Ovary (tissue), 9 donors: Measurements from ENCODE around the gene SUCLG1. TPM values are rescaled to one million over a fixed set of nuclear protein-coding genes. Genes with fewer than 3 reads are reported as not detected.

Experiments used
- DNase-seq, 5 donors: peaks; one replicate each; pipeline ENCODE4 v3.0.0-alpha.2; 2019 to 2020
- H3K27ac ChIP-seq, 2 donors: fragments of 200-600 bp; one replicate each; pipeline versions ENCODE4 v1.5.1 to v1.8.0; 2019 to 2022
- H3K27me3 ChIP-seq: fragments of 200-600 bp; one replicate; pipeline ENCODE4 v1.8.0; 2022
- H3K36me3 ChIP-seq: fragments of 200-600 bp; sonication (generic); one replicate; pipeline ENCODE4 v1.5.1; 2019
- H3K4me1 ChIP-seq: one replicate; pipeline ENCODE4 v1.8.1; 2013; ENCODE audit warnings: mild to moderate bottlenecking, moderate library complexity; ENCODE audit not compliant: insufficient read depth
- H3K4me3 ChIP-seq: fragments of 200-600 bp; sonication (generic); one replicate; pipeline ENCODE4 v1.5.1; 2017
- H3K9me3 ChIP-seq, 2 donors: fragments of 200-600 bp in 1 of 2; sonication (generic) in 1 of 2; one replicate each; pipeline versions ENCODE4 v1.5.1 to v1.8.1; 2013 to 2019; ENCODE audit warnings: mild to moderate bottlenecking in 1 of 2, moderate library complexity in 1 of 2
- EP300 ChIP-seq: sonication (generic); formaldehyde crosslinking; IDR thresholded peaks from one replicate; pipeline ENCODE4 v1.6.1; 2017; ENCODE audit warnings: antibody characterized with exemption
- POLR2A ChIP-seq: fragments of 450-650 bp; IDR thresholded peaks from one replicate; pipeline ENCODE4 v1.6.1; 2017; ENCODE audit warnings: antibody characterized with exemption, mild to moderate bottlenecking, moderate library complexity
- WGBS, 3 donors: extraction: QIAGEN DNeasy Blood & Tissue Kit in 1 of 3; methylation state at CpG; one replicate each; pipeline versions ENCODE4 v1.1.5 to v1.1.7; 2013 to 2017; 5-methylcytosine and 5-hydroxymethylcytosine counted together
- intact Hi-C, 4 donors: fragments of 100-400 bp; cut with DNase I; formaldehyde crosslinking; loops; one replicate each; pipeline versions ENCODE4 v1.11.0 to v1.15.1; 2022 to 2023
- polyA plus RNA-seq, 2 donors: library from polyadenylated mRNA; stranded (reverse); fragments of 200-250 nt in 1 of 2; fragments of 350-450 nt in 1 of 2; fragmentation: Illumina TruSeq in 1 of 2; extraction: RNeasy Lipid Tissue Mini Kit (QIAGEN cat#74804) in 1 of 2; gene quantifications; one replicate each; pipeline ENCODE4 v1.2.3, GENCODE V29; 2013 to 2014
- total RNA-seq, 7 donors: library from RNA; depleted of rRNA in 2 of 7; stranded (reverse); fragments of >200 nt in 2 of 7; fragmentation: NEBNext Ultra II Directional in 3 of 7; extraction: Animal tissue kit (Norgen Biotek cat#: 25700) in 3 of 7; gene quantifications; one replicate each; pipeline versions ENCODE4 v1.1.0 to v1.2.4, GENCODE V29; 2016 to 2023
- TF ChIP-seq, protein P1 (sequence below), 3 donors: fragments of 450-650 bp in 2 of 3; fragments of 200-600 bp in 1 of 3; IDR thresholded peaks; one replicate each; pipeline versions ENCODE4 v1.5.1 to v1.8.0; 2016 to 2022; ENCODE audit warnings: antibody characterized with exemption in 3 of 3, mild to moderate bottlenecking in 1 of 3
- donor health status: DM: no; HTN: no; CAD: no; lungs with moderate emphysema.
- donor health status: DM: no; HTN: no; CAD: no.
- donor health status: Bipolar disorder and iron deficiency.
- donor health status: DM: yes; HTN: yes; CAD: no.
- donor health status: DM: no; HTN: no; CAD: no.
- donor health status: DM: yes; HTN: yes; CAD: no.

Gene SUCLG1
- total and polyA plus RNA-seq, 9 donors: 33.4 to 111 (median 56.4) TPM

DNA sequence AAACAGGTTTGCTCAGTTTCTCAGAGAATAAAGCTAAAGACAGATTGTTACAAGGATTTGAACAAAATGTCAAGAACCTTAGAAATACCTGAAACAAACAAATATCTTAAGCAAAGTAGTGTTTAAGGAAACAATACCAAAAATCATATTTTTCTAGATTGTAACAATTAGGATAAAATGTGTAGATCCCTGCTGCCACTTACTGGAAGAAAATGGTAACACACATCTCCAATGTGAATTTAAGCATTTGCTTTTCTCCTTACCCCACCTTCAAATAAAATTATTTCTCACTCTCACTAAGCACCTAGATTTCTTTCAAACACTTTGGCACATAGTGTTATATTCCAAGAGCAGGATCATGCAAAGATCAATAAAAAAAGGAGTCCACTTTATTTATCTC lies 34.9 kb downstream of the SUCLG1 start:
- no peaks in the 10 kb centered on the region for H3K27me3 ChIP-seq
- TF ChIP-seq, protein P1, sequence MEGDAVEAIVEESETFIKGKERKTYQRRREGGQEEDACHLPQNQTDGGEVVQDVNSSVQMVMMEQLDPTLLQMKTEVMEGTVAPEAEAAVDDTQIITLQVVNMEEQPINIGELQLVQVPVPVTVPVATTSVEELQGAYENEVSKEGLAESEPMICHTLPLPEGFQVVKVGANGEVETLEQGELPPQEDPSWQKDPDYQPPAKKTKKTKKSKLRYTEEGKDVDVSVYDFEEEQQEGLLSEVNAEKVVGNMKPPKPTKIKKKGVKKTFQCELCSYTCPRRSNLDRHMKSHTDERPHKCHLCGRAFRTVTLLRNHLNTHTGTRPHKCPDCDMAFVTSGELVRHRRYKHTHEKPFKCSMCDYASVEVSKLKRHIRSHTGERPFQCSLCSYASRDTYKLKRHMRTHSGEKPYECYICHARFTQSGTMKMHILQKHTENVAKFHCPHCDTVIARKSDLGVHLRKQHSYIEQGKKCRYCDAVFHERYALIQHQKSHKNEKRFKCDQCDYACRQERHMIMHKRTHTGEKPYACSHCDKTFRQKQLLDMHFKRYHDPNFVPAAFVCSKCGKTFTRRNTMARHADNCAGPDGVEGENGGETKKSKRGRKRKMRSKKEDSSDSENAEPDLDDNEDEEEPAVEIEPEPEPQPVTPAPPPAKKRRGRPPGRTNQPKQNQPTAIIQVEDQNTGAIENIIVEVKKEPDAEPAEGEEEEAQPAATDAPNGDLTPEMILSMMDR (IDR thresholded peaks at IDR 0.05): no peak
- TF ChIP-seq POLR2A (no peak), EP300 (no peak)
- intact Hi-C loops: no loop called here
- H3K36me3 ChIP-seq: no peaks in the 10 kb centered on the region
- no peak overlapping the region for H3K4me3 ChIP-seq
- no peak overlapping the region for H3K27ac ChIP-seq
- H3K4me1 ChIP-seq: no peaks in the 10 kb centered on the region
- DNase-seq: no peak
- H3K9me3 ChIP-seq: no peaks in the 10 kb centered on the region

DNA sequence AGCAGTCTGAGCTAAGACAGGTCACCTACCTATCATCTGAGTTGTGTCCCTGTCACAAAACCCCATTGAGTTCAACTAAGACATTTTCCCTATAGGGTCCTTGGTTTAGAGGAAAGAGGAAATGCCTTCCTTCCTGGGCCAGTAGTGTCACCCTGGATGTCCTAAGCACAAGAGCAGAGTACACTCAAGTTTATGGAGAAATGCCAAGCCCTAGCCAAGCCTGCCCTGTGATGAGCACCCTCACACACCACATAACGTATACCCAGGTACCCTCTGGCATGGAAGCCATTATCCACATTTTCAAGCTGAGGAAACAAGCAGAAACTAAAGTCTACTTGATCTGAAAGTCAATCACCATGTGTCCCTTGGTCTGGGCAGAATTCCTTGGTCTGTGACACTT lies 37.3 kb downstream of the SUCLG1 start:
- no peaks in the 10 kb centered on the region for H3K36me3 ChIP-seq
- intact Hi-C loops: no loop called here
- 91 to 100% (median 95%) methylated on average over 1 of the region's 1 CpG for WGBS, 3 donors
- H3K4me1 ChIP-seq: no peaks in the 10 kb centered on the region
- no peaks in the 10 kb centered on the region for H3K27me3 ChIP-seq
- no peak overlapping the region for H3K4me3 ChIP-seq
- no peaks in the 10 kb centered on the region for H3K9me3 ChIP-seq
- DNase-seq: no peak
- H3K27ac ChIP-seq: no peak overlapping the region
- TF ChIP-seq, protein P1 (IDR thresholded peaks at IDR 0.05): no peak
- TF ChIP-seq POLR2A (no peak), EP300 (no peak)

DNA sequence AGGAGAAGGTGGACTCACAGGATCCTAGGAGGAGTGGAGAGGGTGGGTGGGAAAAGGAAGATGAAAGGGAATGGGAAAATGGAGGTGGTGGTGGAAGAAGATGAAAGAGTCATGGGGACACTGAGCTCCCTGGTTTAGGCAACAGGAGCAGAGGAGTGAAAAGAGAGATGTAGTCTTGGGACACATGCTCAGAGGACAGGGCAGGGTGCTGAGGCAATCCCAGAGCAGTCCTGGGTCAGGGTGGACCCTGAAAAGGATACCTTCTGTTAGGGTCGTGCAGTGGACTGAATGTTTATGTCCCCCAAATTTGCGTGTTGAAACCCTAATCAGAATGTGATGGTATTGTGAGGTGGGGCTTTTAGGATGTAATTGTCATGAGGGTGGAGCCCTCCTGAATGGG lies 37.9 kb downstream of the SUCLG1 start:
- intact Hi-C loops: no loop called here
- no peaks in the 10 kb centered on the region for H3K9me3 ChIP-seq
- no peaks in the 10 kb centered on the region for H3K4me1 ChIP-seq
- H3K36me3 ChIP-seq: no peaks in the 10 kb centered on the region
- no peak for TF ChIP-seq POLR2A
- no peak for TF ChIP-seq EP300
- TF ChIP-seq, protein P1 (IDR thresholded peaks at IDR 0.05): no peak
- H3K27me3 ChIP-seq: no peaks in the 10 kb centered on the region
- 69 to 86% (median 69%) methylated on average over 2 of the region's 2 CpGs for WGBS, 3 donors
- H3K27ac ChIP-seq: no peak overlapping the region
- no peak overlapping the region for H3K4me3 ChIP-seq
- no peak for DNase-seq

DNA sequence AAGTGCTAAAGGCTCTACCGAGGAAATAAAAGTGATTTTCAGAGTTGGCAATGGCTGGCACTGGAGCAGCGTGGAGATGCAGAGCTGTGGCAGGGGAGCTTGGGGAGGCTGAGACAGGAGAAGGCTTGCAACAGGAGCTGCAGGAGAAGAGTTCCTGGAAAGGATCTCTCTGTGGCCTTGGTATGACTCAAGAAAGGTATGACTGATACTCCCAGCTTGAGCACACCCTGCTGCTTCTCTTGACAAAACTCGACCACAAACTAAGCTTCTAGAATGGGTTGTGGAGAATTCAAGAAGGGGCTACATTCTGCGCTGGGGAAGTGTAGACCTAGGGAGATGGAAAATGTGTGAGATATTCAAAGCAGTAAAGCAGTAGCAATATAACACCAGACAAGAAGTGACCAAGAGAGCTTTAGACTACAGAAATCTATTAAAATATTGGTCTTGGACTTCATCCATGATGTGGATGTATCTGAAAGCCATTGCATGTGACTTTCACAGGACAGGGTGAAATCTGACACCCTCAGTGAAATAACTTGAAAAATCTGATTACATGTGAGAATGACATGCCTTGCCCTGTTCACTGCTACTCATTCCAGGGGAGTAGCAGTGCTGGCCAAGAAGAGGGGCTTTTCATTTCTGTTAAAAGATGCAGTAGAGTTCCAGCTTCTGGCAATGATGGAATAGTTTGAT lies 41.5 kb downstream of the SUCLG1 start:
- DNase-seq: no peak
- H3K27me3 ChIP-seq: no peaks in the 10 kb centered on the region
- H3K9me3 ChIP-seq: no peaks in the 10 kb centered on the region
- H3K4me1 ChIP-seq: no peaks in the 10 kb centered on the region
- no peak overlapping the region for H3K4me3 ChIP-seq
- TF ChIP-seq, protein P1 (IDR thresholded peaks at IDR 0.05): no peak
- TF ChIP-seq POLR2A (no peak), EP300 (no peak)
- no peak overlapping the region for H3K27ac ChIP-seq
- 86 to 92% (median 87%) methylated on average over 4 of the region's 4 CpGs for WGBS, 3 donors
- intact Hi-C loops: no loop called here
- H3K36me3 ChIP-seq: no peaks in the 10 kb centered on the region
